HG03439 (cell line): ENCODE measurements around the gene IFNL1.
"Not testable (repeated sequence)": the region's sequence is repeated elsewhere in the genome, so short reads cannot be mapped to it uniquely, and the experiment has no call there.

ENCODE experiments used
- ATAC-seq: cut with Tn5 transposase; IDR thresholded peaks from one replicate; pipeline ENCODE4 v1.9.1; 2021; ENCODE audit warnings: mild to moderate bottlenecking, moderate library complexity; ENCODE audit not compliant: unreplicated experiment

The IFNL1 gene

GRCh38 chr19:39270036-39270871 is 26.0 kb upstream of the IFNL1 start:
- no peak for ATAC-seq

GRCh38 chr19:39273859-39274258 is 22.3 kb upstream of the IFNL1 start:
- not testable (repeated sequence) for ATAC-seq

- ATAC-seq = no peak
These were observed 20.6 kb upstream of the IFNL1 start for GRCh38 chr19:39275578-39275977.

- no peak for ATAC-seq
These were observed 19.5 kb upstream of the IFNL1 start for GRCh38 chr19:39276740-39277139.

- ATAC-seq = no peak
These were observed 18.6 kb upstream of the IFNL1 start for GRCh38 chr19:39277598-39277997.

- no peak for ATAC-seq
These were observed 14.2 kb upstream of the IFNL1 start for GRCh38 chr19:39282021-39282420.

GRCh38 chr19:39284032-39284431 is 12.2 kb upstream of the IFNL1 start:
- ATAC-seq = no peak

- no peak for ATAC-seq
These were observed 2.8 kb upstream of the IFNL1 start for GRCh38 chr19:39293394-39293793.

GRCh38 chr19:39296906-39297305 is 699 bp downstream of the IFNL1 start:
- no peak for ATAC-seq

GRCh38 chr19:39297931-39298634 is 1.9 kb downstream of the IFNL1 start:
- no peak for ATAC-seq

GRCh38 chr19:39299404-39299803 is 3.2 kb downstream of the IFNL1 start:
- ATAC-seq = no peak

GRCh38 chr19:39299832-39300231 is 3.6 kb downstream of the IFNL1 start:
- ATAC-seq = no peak

GRCh38 chr19:39301021-39301420 is 4.8 kb downstream of the IFNL1 start:
- ATAC-seq = no peak

GRCh38 chr19:39301562-39301961 is 5.4 kb downstream of the IFNL1 start:
- ATAC-seq = no peak

- ATAC-seq = no peak
These were observed 7.4 kb downstream of the IFNL1 start for GRCh38 chr19:39303373-39304184.

- ATAC-seq = no peak
These were observed 7.9 kb downstream of the IFNL1 start for GRCh38 chr19:39304185-39304513.

GRCh38 chr19:39304701-39305571 is 8.7 kb downstream of the IFNL1 start:
- no peak for ATAC-seq

GRCh38 chr19:39306075-39306474 is 9.9 kb downstream of the IFNL1 start:
- no peak for ATAC-seq

- no peak for ATAC-seq
These were observed 11.0 kb downstream of the IFNL1 start for GRCh38 chr19:39307046-39307821.
